ENCODE data around the gene LRRC2.

- TF ChIP-seq, protein P1, sequence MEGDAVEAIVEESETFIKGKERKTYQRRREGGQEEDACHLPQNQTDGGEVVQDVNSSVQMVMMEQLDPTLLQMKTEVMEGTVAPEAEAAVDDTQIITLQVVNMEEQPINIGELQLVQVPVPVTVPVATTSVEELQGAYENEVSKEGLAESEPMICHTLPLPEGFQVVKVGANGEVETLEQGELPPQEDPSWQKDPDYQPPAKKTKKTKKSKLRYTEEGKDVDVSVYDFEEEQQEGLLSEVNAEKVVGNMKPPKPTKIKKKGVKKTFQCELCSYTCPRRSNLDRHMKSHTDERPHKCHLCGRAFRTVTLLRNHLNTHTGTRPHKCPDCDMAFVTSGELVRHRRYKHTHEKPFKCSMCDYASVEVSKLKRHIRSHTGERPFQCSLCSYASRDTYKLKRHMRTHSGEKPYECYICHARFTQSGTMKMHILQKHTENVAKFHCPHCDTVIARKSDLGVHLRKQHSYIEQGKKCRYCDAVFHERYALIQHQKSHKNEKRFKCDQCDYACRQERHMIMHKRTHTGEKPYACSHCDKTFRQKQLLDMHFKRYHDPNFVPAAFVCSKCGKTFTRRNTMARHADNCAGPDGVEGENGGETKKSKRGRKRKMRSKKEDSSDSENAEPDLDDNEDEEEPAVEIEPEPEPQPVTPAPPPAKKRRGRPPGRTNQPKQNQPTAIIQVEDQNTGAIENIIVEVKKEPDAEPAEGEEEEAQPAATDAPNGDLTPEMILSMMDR (IDR thresholded peaks at IDR 0.05): no peak
- no peak for TF ChIP-seq POLR2A (IDR thresholded peaks at IDR 0.05; ENCODE audit: low read depth)
Observed at GRCh38 chr3:46509661-46510187, 56.4 kb downstream of the LRRC2 start.

Measured in esophagus muscularis mucosa (tissue), 3 donors.